GM12873 (cell line): ENCODE results near the gene KRT14.

Source experiments
- TF ChIP-seq, protein P1 (sequence below): IDR thresholded peaks from 2 replicates; pipeline ENCODE4 v1.5.1; 2012; ENCODE audit warnings: low read depth, mild to moderate bottlenecking, moderate library complexity, low read length, control low read depth; ENCODE audit not compliant: insufficient read depth; ENCODE audit errors: missing control alignments

KRT14 gene

DNA sequence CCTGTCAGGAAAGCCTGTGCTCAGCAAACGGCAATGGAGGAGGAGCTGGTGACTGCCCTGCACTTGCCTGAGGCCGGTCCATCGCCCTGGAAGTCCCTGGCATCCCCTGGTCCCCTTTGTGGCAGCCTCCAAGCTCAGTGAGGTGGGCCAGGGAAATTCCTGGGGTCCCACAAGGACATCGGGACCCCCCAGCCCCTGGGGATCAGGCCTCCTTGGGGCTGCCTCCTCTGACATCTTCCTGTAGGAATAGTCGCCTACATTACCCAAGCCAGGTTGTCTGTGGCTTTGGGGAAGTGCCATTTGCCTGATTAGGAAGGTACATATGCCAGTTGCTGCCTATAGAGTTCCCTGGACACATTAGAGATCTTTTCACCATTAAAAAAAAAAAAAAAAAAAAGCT lies 7.7 kb downstream of the KRT14 start:
- TF ChIP-seq, protein P1, sequence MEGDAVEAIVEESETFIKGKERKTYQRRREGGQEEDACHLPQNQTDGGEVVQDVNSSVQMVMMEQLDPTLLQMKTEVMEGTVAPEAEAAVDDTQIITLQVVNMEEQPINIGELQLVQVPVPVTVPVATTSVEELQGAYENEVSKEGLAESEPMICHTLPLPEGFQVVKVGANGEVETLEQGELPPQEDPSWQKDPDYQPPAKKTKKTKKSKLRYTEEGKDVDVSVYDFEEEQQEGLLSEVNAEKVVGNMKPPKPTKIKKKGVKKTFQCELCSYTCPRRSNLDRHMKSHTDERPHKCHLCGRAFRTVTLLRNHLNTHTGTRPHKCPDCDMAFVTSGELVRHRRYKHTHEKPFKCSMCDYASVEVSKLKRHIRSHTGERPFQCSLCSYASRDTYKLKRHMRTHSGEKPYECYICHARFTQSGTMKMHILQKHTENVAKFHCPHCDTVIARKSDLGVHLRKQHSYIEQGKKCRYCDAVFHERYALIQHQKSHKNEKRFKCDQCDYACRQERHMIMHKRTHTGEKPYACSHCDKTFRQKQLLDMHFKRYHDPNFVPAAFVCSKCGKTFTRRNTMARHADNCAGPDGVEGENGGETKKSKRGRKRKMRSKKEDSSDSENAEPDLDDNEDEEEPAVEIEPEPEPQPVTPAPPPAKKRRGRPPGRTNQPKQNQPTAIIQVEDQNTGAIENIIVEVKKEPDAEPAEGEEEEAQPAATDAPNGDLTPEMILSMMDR = no peak

DNA sequence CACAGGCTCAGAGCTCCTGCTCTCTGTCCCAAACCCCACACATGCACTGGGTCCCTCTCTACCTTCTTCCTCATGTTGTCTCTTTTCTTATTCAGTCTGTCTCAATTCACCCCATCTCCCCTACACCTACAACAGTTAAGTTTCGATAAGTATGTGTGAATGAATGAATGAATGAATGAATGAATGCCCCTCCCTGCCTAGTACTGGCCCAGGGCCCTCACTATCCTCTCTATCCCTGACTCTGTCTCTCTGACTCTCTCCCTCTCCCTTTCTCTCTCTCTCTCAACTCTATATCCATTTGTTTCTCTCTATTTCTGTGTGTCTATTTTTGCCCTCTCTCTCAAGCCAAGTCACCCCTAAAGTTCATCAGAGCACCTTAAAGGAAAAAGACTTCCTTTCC lies 8.2 kb downstream of the KRT14 start:
- TF ChIP-seq, protein P1 = no peak

DNA sequence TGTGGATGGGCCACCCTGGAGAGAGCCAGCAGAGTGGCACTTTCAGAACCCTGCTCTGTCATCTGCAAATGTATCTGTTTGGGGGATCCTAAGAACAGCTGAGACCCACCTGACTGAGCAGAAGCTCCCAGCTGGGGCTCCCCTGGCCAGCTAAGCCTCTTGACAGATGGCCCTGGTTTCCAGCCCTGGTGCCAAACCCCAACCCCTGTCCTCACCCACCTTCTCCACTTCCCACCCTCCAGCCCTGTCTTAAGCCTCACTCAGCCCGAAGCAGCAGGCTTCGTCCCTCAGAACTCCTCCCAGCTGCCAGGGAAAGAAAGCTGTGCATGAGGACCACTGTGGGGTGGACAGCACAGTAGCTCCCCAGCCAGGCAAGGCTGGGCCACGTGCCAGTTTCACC lies 11.4 kb downstream of the KRT14 start:
- TF ChIP-seq, protein P1 = no peak

DNA sequence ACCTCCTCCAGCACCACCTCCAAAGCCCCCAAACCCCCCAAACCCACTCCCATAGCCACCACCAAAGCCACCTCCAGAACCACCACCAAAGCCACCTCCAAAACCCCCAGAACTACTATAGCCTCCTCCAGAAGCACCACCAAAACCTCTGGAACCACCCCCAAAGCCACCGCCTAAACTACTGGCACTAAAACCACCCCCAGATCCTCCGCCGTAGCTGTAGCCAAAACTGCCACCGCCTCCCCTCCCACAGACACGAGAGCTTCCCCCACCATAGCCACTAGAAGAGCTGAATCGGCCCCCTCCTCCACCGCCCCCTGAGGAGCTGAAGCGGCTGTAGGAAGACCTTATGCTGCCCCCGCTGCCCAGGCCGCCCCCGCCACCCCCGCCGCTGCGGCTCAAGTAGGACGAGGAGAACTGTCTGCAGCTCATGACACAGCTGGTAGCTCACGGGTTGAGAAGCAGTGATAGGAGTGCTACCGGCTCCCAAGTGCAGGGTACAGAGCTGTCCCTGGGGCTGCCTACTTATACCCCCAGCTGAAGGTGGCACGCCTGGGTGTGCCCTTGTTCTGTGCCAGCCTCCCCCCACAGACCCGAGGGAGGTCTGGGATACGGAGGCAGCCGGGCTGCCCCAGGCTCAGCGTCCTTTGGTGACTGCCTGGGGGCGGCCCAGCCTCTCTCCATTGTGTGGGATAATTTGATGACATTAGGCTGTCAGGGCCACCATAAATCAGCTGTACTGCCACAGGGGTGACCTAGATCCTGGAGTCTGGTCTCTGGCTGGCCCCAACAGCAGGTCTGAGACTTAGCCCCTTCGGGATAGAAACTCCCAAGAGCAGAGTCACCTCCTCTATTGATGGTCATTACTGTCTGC lies 14.9 kb downstream of the KRT14 start, which contains the start of gene KRT9:
KRT9 (minus strand) TSS at position 499 of the 874 bp plus-strand sequence; CDS start at position 432, 67 bp downstream.
- TF ChIP-seq, protein P1 = no peak

DNA sequence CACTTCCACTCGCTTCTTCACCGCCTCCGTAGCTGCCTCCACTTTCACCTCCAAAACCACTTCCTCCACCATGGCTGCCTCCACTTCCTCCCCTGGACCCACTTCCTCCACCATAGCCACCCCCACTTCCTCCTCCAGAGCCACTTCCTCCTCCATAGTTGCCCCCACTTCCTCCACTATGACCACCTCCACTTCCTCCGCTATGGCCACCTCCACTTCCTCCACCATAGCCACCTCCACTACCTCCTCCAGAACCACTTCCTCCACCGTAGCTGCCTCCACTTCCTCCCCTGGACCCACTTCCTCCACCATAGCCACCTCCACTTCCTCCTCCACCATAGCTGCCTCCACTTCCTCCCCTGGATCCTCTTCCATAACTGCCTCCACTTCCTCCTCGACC lies 19.4 kb downstream of the KRT14 start:
- TF ChIP-seq, protein P1 = no peak

DNA sequence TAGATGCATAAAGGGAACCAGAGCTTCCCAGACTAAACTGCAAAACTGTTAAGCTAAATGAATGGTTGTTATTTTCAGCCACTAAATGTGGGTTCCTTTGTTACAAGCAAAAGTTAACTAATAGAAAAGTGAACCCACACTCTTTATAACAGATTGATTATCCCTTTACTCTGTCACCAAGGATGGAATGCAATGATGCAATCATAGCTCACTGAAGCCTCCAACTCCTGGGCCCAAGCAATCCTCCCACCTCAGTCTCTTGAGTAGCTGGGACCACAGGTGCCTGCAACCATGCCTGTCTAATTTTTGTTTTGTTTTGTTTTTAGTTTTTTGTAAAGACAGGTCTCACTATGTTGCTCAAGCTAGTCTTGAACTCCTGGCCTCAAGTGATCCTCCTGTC lies 21.4 kb downstream of the KRT14 start:
- TF ChIP-seq, protein P1 = no peak

DNA sequence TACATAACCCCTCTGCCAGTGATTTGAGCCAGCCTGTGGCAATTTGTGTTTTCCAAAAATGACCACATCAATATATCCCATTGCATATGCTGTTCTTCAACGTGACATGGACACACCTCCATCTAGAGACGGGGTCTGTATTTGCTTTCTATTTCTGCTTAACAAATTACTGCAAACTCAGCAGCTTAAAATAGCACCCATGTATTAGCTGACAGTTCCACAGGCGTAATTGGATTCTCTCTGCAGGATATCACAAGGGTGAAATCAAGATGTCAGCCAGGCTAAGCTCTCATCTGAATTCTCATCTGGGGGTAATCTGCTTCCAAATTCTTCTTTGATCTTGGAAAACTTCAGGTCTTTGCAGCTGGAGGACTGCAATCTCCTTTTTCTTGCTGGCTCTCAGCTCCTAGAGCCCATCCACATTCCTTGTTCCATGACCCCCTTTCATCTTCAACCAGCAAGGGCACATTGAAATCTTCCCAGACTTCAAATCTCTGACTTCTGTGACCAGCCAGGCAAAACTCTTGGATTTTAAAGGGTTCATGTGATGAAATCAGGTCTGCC lies 23.0 kb downstream of the KRT14 start:
- TF ChIP-seq, protein P1 = no peak
